Activated CD8-positive, alpha-beta memory T cell treated with anti-CD3 and anti-CD28 coated beads for 36 hours (primary cell): ENCODE results near the gene GXYLT1. TPM values are rescaled to one million over a fixed set of nuclear protein-coding genes. Genes with fewer than 3 reads are reported as not detected.

ENCODE experiments used
- CTCF ChIA-PET: fragments of 350-600 bp; sonication (Branson Sonifier 250); formaldehyde crosslinking; loops from one replicate; lab custom pipeline; 2021; ENCODE audit warnings: antibody characterized with exemption; lab: Charles Lee
- POLR2A ChIA-PET: fragments of 350-600 bp; sonication (Branson Sonifier 250); formaldehyde crosslinking; loops from one replicate; lab custom pipeline; 2021; ENCODE audit warnings: antibody characterized with exemption; lab: Charles Lee
- total RNA-seq, 2 experiments: library from RNA; stranded (reverse); gene quantifications; one replicate each; pipeline ENCODE4 v1.2.3, GENCODE V29; 2021

GXYLT1 gene
- total RNA-seq, result 10 to 100 TPM; 11.0 to 11.7 TPM

DNA sequence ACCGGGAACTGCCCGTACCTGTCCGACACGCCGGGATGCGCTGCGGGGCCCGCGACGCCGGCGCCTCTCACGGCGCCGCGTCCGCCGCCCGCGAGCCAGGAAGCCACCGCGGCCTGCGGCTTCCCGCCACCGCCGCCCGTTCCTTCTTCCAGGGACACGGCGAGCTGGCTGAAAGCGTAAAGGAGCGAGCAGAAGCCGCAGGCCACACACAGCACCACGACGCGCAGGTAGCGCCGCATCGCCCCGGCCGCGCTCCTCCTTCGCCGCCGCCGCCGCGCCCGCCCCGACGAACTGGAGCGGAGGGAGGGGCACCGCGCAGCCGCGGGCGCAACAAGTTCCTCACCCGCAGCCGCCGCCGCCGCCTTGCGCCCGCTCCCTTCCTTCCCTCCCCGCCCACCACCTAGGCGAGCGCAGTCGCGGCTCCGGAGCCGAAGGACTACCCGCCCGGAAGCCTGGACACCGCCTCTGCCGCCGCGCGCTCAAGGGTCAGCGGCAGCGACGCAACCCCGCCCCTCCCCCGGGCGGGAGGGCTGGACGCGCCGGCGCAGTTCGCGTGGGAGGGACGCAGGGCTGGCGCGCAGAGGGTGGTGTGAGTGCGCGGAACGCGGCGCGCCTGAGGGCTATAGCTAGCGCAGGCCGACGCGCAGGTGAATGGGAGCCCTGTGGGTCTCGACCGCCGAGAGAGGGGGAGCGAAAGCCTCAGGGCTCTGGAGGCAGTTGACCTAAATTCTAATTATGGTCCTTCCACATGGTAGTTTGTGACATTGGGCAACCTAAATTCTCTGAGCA is at the start of gene GXYLT1:
TSS of gene GXYLT1 (minus strand) at position 467 of the 789 bp plus-strand sequence. CDS start at position 239, 228 bp downstream.
- CTCF ChIA-PET, result no interaction called here

DNA sequence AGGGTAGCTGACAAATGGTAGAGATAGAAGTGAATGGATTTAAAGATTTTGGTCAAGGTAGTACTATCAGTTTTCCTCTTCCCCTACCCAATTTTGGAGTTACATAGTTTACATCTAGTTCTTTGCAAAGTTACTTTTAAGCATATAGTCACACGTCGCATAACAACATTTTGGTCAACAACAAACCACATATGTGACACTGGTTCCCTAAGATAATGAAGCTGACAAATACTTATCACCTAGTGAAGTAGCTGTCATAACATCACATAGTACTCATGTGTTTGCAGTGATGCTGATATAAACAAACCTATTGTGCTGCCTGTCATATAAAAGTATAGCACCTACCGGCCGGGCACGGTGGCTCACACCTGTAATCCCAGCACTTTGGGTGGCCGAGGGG is 48.0 kb upstream of the GXYLT1 start:
- POLR2A ChIA-PET, result no interaction called here
- CTCF ChIA-PET, result no interaction called here

More for the DNA sequence above, at the start of gene GXYLT1:
- POLR2A ChIA-PET, result no interaction called here

DNA sequence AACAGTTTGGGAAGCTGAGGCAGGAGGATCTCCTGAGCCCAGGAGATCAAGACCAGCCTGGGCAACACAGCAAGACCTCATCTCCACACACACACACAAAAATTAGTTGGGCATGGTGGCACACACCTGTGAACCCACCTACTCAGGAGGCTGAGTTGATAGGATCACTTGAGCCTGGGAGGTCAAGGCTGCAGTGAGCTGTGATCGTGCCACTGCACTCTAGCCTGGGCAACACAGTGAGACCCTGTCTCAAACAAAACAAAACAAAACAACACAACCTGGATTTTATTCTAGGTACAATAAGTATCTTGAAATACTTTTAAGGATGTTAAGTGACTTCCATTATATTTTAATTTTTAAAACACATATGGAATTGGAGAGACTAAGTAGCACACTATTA is 47.6 kb upstream of the GXYLT1 start:
- CTCF ChIA-PET, result no interaction called here
- POLR2A ChIA-PET, result no interaction called here

GRCh38 chr12:42190376-42190775 is 45.7 kb upstream of the GXYLT1 start:
- ChIA-PET CTCF (no interaction called here), POLR2A (no interaction called here)

DNA sequence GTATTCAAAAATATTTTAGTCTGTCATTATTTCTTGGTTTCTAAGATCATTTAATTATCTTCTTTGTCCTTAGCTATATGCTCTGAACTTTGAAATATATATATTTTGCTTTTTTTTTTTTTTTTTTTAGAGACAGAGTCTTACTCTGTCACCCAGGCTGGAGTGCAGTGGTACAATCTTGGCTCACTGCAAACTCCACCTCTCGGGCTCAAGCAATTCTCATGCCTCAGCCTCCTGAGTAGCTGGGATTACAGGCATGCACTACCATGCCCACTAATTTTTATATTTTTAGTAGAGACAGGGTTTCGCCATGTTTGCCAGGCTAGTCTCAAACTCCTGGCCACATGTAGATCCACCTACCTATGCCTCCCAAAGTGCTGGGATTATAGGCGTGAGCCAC is 43.6 kb upstream of the GXYLT1 start:
- POLR2A ChIA-PET, result interaction anchor here (0.6 kb wide), 1 partner anchor 138 kb away, joined by 4 read pairs; the partner anchor contains the start of genes PPHLN1 and ZCRB1
- CTCF ChIA-PET, result interaction anchor here (0.6 to 0.7 kb wide), 2 partner anchors 36 to 45 kb away, joined by 3 read pairs; no protein-coding TSS in a partner anchor

GRCh38 chr12:42187799-42188198 is 43.1 kb upstream of the GXYLT1 start:
- ChIA-PET POLR2A (interaction anchor here (0.6 kb wide), 1 partner anchor 138 kb away, joined by 4 read pairs; the partner anchor contains the start of genes PPHLN1 and ZCRB1), CTCF (interaction anchor here (0.6 to 1.1 kb wide), 3 partner anchors 30 to 45 kb away, joined by 3 read pairs; no protein-coding TSS in a partner anchor)

GRCh38 chr12:42186793-42187192 is 42.1 kb upstream of the GXYLT1 start:
- POLR2A ChIA-PET, result no interaction called here
- CTCF ChIA-PET, result interaction anchor here (1.1 kb wide), 1 partner anchor 31 kb away, joined by 3 read pairs; no protein-coding TSS in a partner anchor

GRCh38 chr12:42182394-42182793 is 37.7 kb upstream of the GXYLT1 start:
- CTCF ChIA-PET, result no interaction called here

GRCh38 chr12:42180990-42181596 is 36.4 kb upstream of the GXYLT1 start:
- ChIA-PET POLR2A (no interaction called here), CTCF (no interaction called here)

More at GRCh38 chr12:42182394-42182793, 37.7 kb upstream of the GXYLT1 start:
- POLR2A ChIA-PET, result no interaction called here

DNA sequence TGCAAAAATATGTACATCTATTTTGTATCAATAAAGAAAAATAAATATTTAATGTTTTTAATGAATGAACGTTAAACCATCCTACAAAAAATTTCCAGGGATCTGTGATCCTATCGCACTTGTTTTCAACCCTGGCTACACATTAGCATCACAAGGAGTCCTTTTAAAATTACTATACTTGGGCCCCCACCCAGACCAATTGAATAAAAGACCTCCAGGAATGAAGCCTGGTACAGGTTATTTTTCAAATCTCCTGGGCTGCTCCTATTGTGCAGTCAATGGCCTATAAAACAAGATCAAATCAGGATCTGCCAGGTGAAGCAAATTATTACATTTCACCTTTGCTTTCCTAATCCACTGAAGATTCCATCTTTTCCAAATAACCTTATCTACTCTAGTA is 33.4 kb upstream of the GXYLT1 start:
- POLR2A ChIA-PET, result no interaction called here
- CTCF ChIA-PET, result no interaction called here

DNA sequence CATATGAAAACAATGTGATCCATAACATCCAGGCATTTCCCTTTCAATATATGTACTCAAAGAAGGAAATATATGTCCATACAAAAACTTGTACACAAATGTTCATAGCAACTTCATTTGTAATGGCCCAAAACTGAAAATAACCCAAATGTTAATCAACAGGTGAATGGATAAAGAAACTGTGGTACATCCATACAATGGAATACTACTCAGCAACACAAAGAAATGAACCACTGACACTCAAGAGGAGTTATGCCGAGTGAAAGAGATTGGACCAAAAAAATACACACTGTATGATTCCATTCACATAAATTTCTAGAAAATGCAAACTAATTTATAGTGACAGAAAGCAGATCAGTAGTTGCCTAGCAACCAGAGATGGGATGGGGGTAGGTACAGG is 30.3 kb upstream of the GXYLT1 start:
- CTCF ChIA-PET, result no interaction called here

GRCh38 chr12:42173961-42174521 is 29.4 kb upstream of the GXYLT1 start:
- ChIA-PET POLR2A (no interaction called here), CTCF (no interaction called here)

More for the DNA sequence above, 30.3 kb upstream of the GXYLT1 start:
- POLR2A ChIA-PET, result no interaction called here

GRCh38 chr12:42172441-42173210 is 28.0 kb upstream of the GXYLT1 start:
- POLR2A ChIA-PET, result no interaction called here
- CTCF ChIA-PET, result no interaction called here

- POLR2A ChIA-PET, result no interaction called here
- CTCF ChIA-PET, result no interaction called here
Measured at GRCh38 chr12:42167711-42168110, 23.0 kb upstream of the GXYLT1 start.

GRCh38 chr12:42166501-42166900 is 21.8 kb upstream of the GXYLT1 start:
- POLR2A ChIA-PET, result no interaction called here
- CTCF ChIA-PET, result no interaction called here

GRCh38 chr12:42163913-42164312 is 19.2 kb upstream of the GXYLT1 start:
- CTCF ChIA-PET, result no interaction called here
- POLR2A ChIA-PET, result no interaction called here

DNA sequence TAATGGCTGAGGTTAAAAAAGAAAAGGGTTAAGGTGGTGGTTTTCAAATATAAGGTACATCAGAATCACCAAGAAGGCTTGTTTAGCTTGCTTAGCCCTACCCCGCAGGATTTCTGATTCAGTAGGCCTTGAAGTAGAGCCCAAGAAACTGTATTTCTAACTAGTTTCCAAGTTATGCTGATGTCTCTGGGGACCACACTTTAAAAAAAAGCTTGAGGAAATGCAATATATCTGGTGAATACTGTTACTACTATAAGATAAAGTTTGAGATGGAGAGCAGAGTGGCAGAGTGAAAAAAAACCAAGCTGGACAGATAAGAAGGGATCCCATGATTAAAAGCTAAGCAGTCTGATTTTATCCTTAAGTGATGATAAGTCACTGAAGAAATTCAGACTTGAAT is 18.3 kb upstream of the GXYLT1 start:
- ChIA-PET POLR2A (no interaction called here), CTCF (no interaction called here)

- POLR2A ChIA-PET, result no interaction called here
- CTCF ChIA-PET, result no interaction called here
Measured at GRCh38 chr12:42162193-42162592, 17.5 kb upstream of the GXYLT1 start.

GRCh38 chr12:42161529-42161928 is 16.9 kb upstream of the GXYLT1 start:
- POLR2A ChIA-PET, result no interaction called here
- CTCF ChIA-PET, result no interaction called here
